ENCODE measurements around the gene EXO1. TPM values are rescaled to one million over a fixed set of nuclear protein-coding genes. Genes with fewer than 3 reads are reported as not detected.

The EXO1 gene
- total and polyA plus RNA-seq, 10 donors, result 0.35 to 4.4 (median 1.3) TPM

- DNase-seq, result no peak
- H3K27ac ChIP-seq, result no peak overlapping the region
- no peaks in the 10 kb centered on the region for H3K9me3 ChIP-seq
- TF ChIP-seq POLR2A (IDR thresholded peaks at IDR 0.05) (no peak), POLR2AphosphoS5 (IDR thresholded peaks at IDR 0.05) (no peak), CTCF (IDR thresholded peaks at IDR 0.05 in 8 of 11, conservative IDR thresholded peaks at IDR 0.05 in 3 of 11) (no peak)
- H3K36me3 ChIP-seq, result no peaks in the 10 kb centered on the region
- 87 to 93% (median 91%) methylated on average over 6 of the region's 6 CpGs for WGBS, 5 donors
- peaks cover 0 to 4% (median 0%) of the 10 kb centered on the region in 6 donors for H3K4me1 ChIP-seq
- intact Hi-C loops (cut with DNase I; ENCODE audit: low total_unique reads), result loop anchor here (10.0 kb wide), 1 partner anchor 205 kb away; no protein-coding TSS in a partner anchor
- H3K27me3 ChIP-seq (replicated peaks in 1 of 7), result no peaks in the 10 kb centered on the region
- no peak overlapping the region for H3K4me3 ChIP-seq
Observed at GRCh38 chr1:241840164-241840563, 7.8 kb upstream of the EXO1 start.

GRCh38 chr1:241841691-241842090 lies 6.3 kb upstream of the EXO1 start:
- no peak for DNase-seq
- intact Hi-C loops (cut with DNase I; ENCODE audit: low total_unique reads), result loop anchor here (10.0 kb wide), 1 partner anchor 207 kb away; no protein-coding TSS in a partner anchor
- no peak for TF ChIP-seq CTCF (IDR thresholded peaks at IDR 0.05 in 8 of 11, conservative IDR thresholded peaks at IDR 0.05 in 3 of 11)
- Histone ChIP-seq H3K36me3 (no peaks in the 10 kb centered on the region), H3K9me3 (no peaks in the 10 kb centered on the region), H3K4me1 (peaks cover 0 to 4% (median 0%) of the 10 kb centered on the region in 6 donors), H3K4me3 (no peak overlapping the region), H3K27ac (no peak overlapping the region), H3K27me3 (replicated peaks in 1 of 7) (no peaks in the 10 kb centered on the region)
- WGBS, 5 donors, result 77 to 89% (median 86%) methylated on average over 3 of the region's 3 CpGs

- no peak overlapping the region for H3K27ac ChIP-seq
- no peaks in the 10 kb centered on the region for H3K36me3 ChIP-seq
- 81 to 95% (median 91%) methylated on average over 2 of the region's 2 CpGs for whole genome bisulfite sequencing, 5 donors
- H3K9me3 ChIP-seq, result no peaks in the 10 kb centered on the region
- no peak overlapping the region for H3K4me3 ChIP-seq
- intact Hi-C loops (cut with DNase I; ENCODE audit: low total_unique reads), result loop anchor here (10.0 kb wide), 1 partner anchor 208 kb away; no protein-coding TSS in a partner anchor
- TF ChIP-seq POLR2AphosphoS5 (IDR thresholded peaks at IDR 0.05) (no peak), CTCF (IDR thresholded peaks at IDR 0.05 in 8 of 11, conservative IDR thresholded peaks at IDR 0.05 in 3 of 11) (no peak), POLR2A (IDR thresholded peaks at IDR 0.05) (no peak)
- no peaks in the 10 kb centered on the region for H3K27me3 ChIP-seq (replicated peaks in 1 of 7)
- peaks cover 0 to 7% (median 6%) of the 10 kb centered on the region in 6 donors for H3K4me1 ChIP-seq
- no peak for DNase-seq
Observed at GRCh38 chr1:241842565-241842964, 5.4 kb upstream of the EXO1 start.

- H3K36me3 ChIP-seq, result no peaks in the 10 kb centered on the region
- no peak overlapping the region for H3K4me3 ChIP-seq
- H3K9me3 ChIP-seq, result no peaks in the 10 kb centered on the region
- TF ChIP-seq POLR2AphosphoS5 (IDR thresholded peaks at IDR 0.05) (no peak), POLR2A (IDR thresholded peaks at IDR 0.05) (no peak), CTCF (IDR thresholded peaks at IDR 0.05 in 8 of 11, conservative IDR thresholded peaks at IDR 0.05 in 3 of 11) (no peak)
- peaks cover 0 to 19% (median 16%) of the 10 kb centered on the region in 6 donors for H3K4me1 ChIP-seq
- no peaks in the 10 kb centered on the region for H3K27me3 ChIP-seq (replicated peaks in 1 of 7)
- WGBS, 5 donors, result 78 to 89% (median 87%) methylated on average over 6 of the region's 6 CpGs
- H3K27ac ChIP-seq, result no peak overlapping the region
- intact Hi-C loops (cut with DNase I; ENCODE audit: low total_unique reads), result loop anchor here (10.0 kb wide), 1 partner anchor 210 kb away; no protein-coding TSS in a partner anchor
- DNase-seq, result no peak
Observed at GRCh38 chr1:241844593-241844992, 3.4 kb upstream of the EXO1 start.

All from spleen (tissue), 11 donors.